CD8-positive, alpha-beta memory T cell (primary cell): ENCODE results near the gene FANCE. TPM values are rescaled to one million over a fixed set of nuclear protein-coding genes. Genes with fewer than 3 reads are reported as not detected.
A peak's percentile ranks its signal among the peaks of the same experiment; 100 is the strongest.

Experiments
- CTCF ChIA-PET: fragments of 350-600 bp; sonication (Branson Sonifier 250); formaldehyde crosslinking; loops from one replicate; lab custom pipeline; 2021; ENCODE audit warnings: antibody characterized with exemption; lab: Charles Lee
- POLR2A ChIA-PET: fragments of 350-600 bp; sonication (Branson Sonifier 250); formaldehyde crosslinking; loops from one replicate; lab custom pipeline; 2021; ENCODE audit warnings: antibody characterized with exemption; lab: Charles Lee
- DNase-seq, 5 donors: peaks; one replicate each; pipeline versions ENCODE4 v3.0.0 to v3.0.0-alpha.2; 2020 to 2022; ENCODE audit warnings: mixed read lengths in 1 of 5
- H3K27ac ChIP-seq: one replicate; pipeline ENCODE4 v1.7.0; 2013; ENCODE audit warnings: low read depth, mild to moderate bottlenecking, low read length, moderate library complexity
- H3K27me3 ChIP-seq: 2 replicates; pipeline ENCODE4 v1.7.0; 2013; ENCODE audit warnings: low read length, mild to moderate bottlenecking; ENCODE audit not compliant: insufficient read depth, poor library complexity, severe bottlenecking
- H3K36me3 ChIP-seq: 2 replicates; pipeline ENCODE4 v1.7.0; 2013; ENCODE audit warnings: mild to moderate bottlenecking, low read length, moderate library complexity; ENCODE audit not compliant: insufficient read depth
- H3K4me1 ChIP-seq: 2 replicates; pipeline ENCODE4 v1.7.0; 2013; ENCODE audit warnings: mild to moderate bottlenecking, low read length, moderate library complexity; ENCODE audit not compliant: insufficient read depth
- H3K4me3 ChIP-seq: 2 replicates; pipeline ENCODE4 v1.7.0; 2013; ENCODE audit warnings: mild to moderate bottlenecking, low read length
- H3K9me3 ChIP-seq: 2 replicates; pipeline ENCODE4 v1.7.0; 2013; ENCODE audit warnings: mild to moderate bottlenecking, low read length
- H3K27ac Mint-ChIP-seq, 8 donors: one replicate each; pipeline ENCODE4 v1.8.0; 2020 to 2021; ENCODE audit warnings: mixed read lengths in 8 of 8, mild to moderate bottlenecking in 6 of 8, inconsistent platforms in 3 of 8, moderate library complexity in 3 of 8
- H3K27me3 Mint-ChIP-seq, 2 donors: one replicate each; pipeline ENCODE4 v1.8.0; 2020 to 2021; ENCODE audit warnings: mixed read lengths in 2 of 2, mild to moderate bottlenecking in 1 of 2, moderate library complexity in 1 of 2
- H3K36me3 Mint-ChIP-seq, 3 donors: one replicate each; pipeline ENCODE4 v1.8.0; 2020 to 2021; ENCODE audit warnings: mixed read lengths in 3 of 3, inconsistent platforms in 1 of 3, mild to moderate bottlenecking in 1 of 3
- H3K4me1 Mint-ChIP-seq, 3 donors: one replicate each; pipeline ENCODE4 v1.8.0; 2020 to 2021; ENCODE audit warnings: mixed read lengths in 3 of 3, inconsistent platforms in 1 of 3, mild to moderate bottlenecking in 1 of 3
- H3K4me3 Mint-ChIP-seq, 7 donors: one replicate each; pipeline ENCODE4 v1.8.0; 2020 to 2021; ENCODE audit warnings: mixed read lengths in 7 of 7, mild to moderate bottlenecking in 6 of 7, moderate library complexity in 4 of 7, inconsistent platforms in 2 of 7
- H3K9me3 Mint-ChIP-seq, 5 donors: one replicate each; pipeline ENCODE4 v1.8.0; 2020 to 2022; ENCODE audit warnings: mixed read lengths in 5 of 5, mild to moderate bottlenecking in 3 of 5, moderate library complexity in 2 of 5, inconsistent platforms in 1 of 5
- polyA plus RNA-seq: library from polyadenylated mRNA; unstranded; fragments of 300-500 nt; fragmentation: Illumina TruSeq; gene quantifications from one replicate; pipeline ENCODE4 v1.2.3, GENCODE V29; 2021
- total RNA-seq, 2 experiments: library from RNA; stranded (reverse); gene quantifications; one replicate each; pipeline ENCODE4 v1.2.3, GENCODE V29; 2021

Gene FANCE
- total RNA-seq (10 to 100 TPM; 23.6 to 27.5 TPM), polyA plus RNA-seq (6.5 TPM)

GRCh38 chr6:35452183-35453090, at the start of gene FANCE:
Gene FANCE, plus strand, starts transcription at chr6:35452338. Its CDS starts 208 bp downstream, at chr6:35452546.
- H3K9me3 Mint-ChIP-seq, result no peaks in the 10 kb centered on the region
- H3K4me3 Mint-ChIP-seq, result peak within 1 kb of the TSS; percentile 84 to 92 (median 88)
- H3K27me3 Mint-ChIP-seq, result no peaks in the 10 kb centered on the region
- H3K4me1 ChIP-seq, result peaks cover 21% of the 10 kb centered on the region
- peak within 1 kb of the TSS; percentile 69 for H3K4me3 ChIP-seq
- H3K36me3 ChIP-seq, result no peaks in the 10 kb centered on the region
- H3K27ac Mint-ChIP-seq, result peak within 1 kb of the TSS; percentile 37 to 90 (median 85)
- no peaks in the 10 kb centered on the region for H3K9me3 ChIP-seq
- peak within 1 kb of the TSS; percentile 22 for H3K27ac ChIP-seq
- POLR2A ChIA-PET, result interaction anchor here (0.8 to 2.0 kb wide), 6 partner anchors 16 to 154 kb away, joined by 3 to 12 read pairs (median 3); partner anchors contain the start of genes DEF6, PPARD and RPL10A
- DNase-seq, result peak; percentile 78 to 94 (median 83)
- CTCF ChIA-PET, result interaction anchor here (0.7 to 12.3 kb wide), 11 partner anchors 13 to 286 kb away, joined by 3 to 142 read pairs (median 6); partner anchors contain the start of genes DEF6, PPARD and RPL10A
- peaks cover 0 to 18% (median 8%) of the 10 kb centered on the region in 3 donors for H3K36me3 Mint-ChIP-seq
- H3K4me1 Mint-ChIP-seq, result peaks cover 31 to 45% (median 39%) of the 10 kb centered on the region in 3 donors
- H3K27me3 ChIP-seq, result no peaks in the 10 kb centered on the region

- no peaks in the 10 kb centered on the region for H3K9me3 ChIP-seq
- Mint-ChIP-seq H3K27me3 (no peaks in the 10 kb centered on the region), H3K4me3 (no peak overlapping the region), H3K36me3 (peaks cover 0 to 11% (median 5%) of the 10 kb centered on the region in 3 donors), H3K4me1 (peaks cover 21 to 37% (median 26%) of the 10 kb centered on the region in 3 donors), H3K27ac (peak overlapping the region in 3 of 8 donors; percentile 33 to 69 (median 60)), H3K9me3 (no peaks in the 10 kb centered on the region)
- ChIA-PET POLR2A (no interaction called here), CTCF (no interaction called here)
- no peak overlapping the region for H3K4me3 ChIP-seq
- no peaks in the 10 kb centered on the region for H3K36me3 ChIP-seq
- no peaks in the 10 kb centered on the region for H3K27me3 ChIP-seq
- no peaks in the 10 kb centered on the region for H3K4me1 ChIP-seq
- DNase-seq, result no peak
- no peak overlapping the region for H3K27ac ChIP-seq
These were observed 49.3 kb upstream of the FANCE start for GRCh38 chr6:35402856-35403191.

- DNase-seq, result no peak
- H3K36me3 ChIP-seq, result no peaks in the 10 kb centered on the region
- Mint-ChIP-seq H3K9me3 (no peaks in the 10 kb centered on the region), H3K36me3 (peaks cover 0 to 4% (median 0%) of the 10 kb centered on the region in 3 donors), H3K27ac (peak overlapping the region in 5 of 8 donors; percentile 15 to 91 (median 68)), H3K4me3 (peak overlapping the region in 1 of 7 donors; percentile 5), H3K27me3 (no peaks in the 10 kb centered on the region), H3K4me1 (peaks cover 15 to 30% (median 17%) of the 10 kb centered on the region in 3 donors)
- ChIA-PET POLR2A (interaction anchor here (0.5 kb wide), 1 partner anchor 175 kb away, joined by 6 read pairs; no protein-coding TSS in a partner anchor), CTCF (interaction anchor here (1.0 to 1.2 kb wide), 2 partner anchors 12 to 16 kb away, joined by 3 to 4 read pairs; no protein-coding TSS in a partner anchor)
- no peak overlapping the region for H3K4me3 ChIP-seq
- H3K27ac ChIP-seq, result no peak overlapping the region
- H3K27me3 ChIP-seq, result no peaks in the 10 kb centered on the region
- H3K9me3 ChIP-seq, result no peaks in the 10 kb centered on the region
- no peaks in the 10 kb centered on the region for H3K4me1 ChIP-seq
These were observed 48.3 kb upstream of the FANCE start for GRCh38 chr6:35403544-35404442.

GRCh38 chr6:35406711-35407485, 45.2 kb upstream of the FANCE start:
- peaks cover 5% of the 10 kb centered on the region for H3K36me3 ChIP-seq
- H3K36me3 Mint-ChIP-seq, result peaks cover 0 to 21% (median 8%) of the 10 kb centered on the region in 3 donors
- CTCF ChIA-PET, result interaction anchor here (0.8 kb wide), 1 partner anchor 25 kb away, joined by 3 read pairs; no protein-coding TSS in a partner anchor

GRCh38 chr6:35409245-35409644, 42.9 kb upstream of the FANCE start:
- Mint-ChIP-seq H3K4me3 (no peak overlapping the region), H3K4me1 (peaks cover 20 to 32% (median 22%) of the 10 kb centered on the region in 3 donors), H3K36me3 (peaks cover 3 to 42% (median 14%) of the 10 kb centered on the region in 3 donors), H3K9me3 (no peaks in the 10 kb centered on the region), H3K27ac (peak overlapping the region in 5 of 8 donors; percentile 24 to 94 (median 82)), H3K27me3 (no peaks in the 10 kb centered on the region)
- H3K27me3 ChIP-seq, result no peaks in the 10 kb centered on the region
- H3K27ac ChIP-seq, result no peak overlapping the region
- DNase-seq, result peak in 1 of 5 donors; percentile 5
- H3K36me3 ChIP-seq, result peaks cover 15% of the 10 kb centered on the region
- ChIA-PET POLR2A (no interaction called here), CTCF (no interaction called here)
- no peak overlapping the region for H3K4me3 ChIP-seq
- no peaks in the 10 kb centered on the region for H3K4me1 ChIP-seq
- H3K9me3 ChIP-seq, result no peaks in the 10 kb centered on the region

More at GRCh38 chr6:35406711-35407485, 45.2 kb upstream of the FANCE start:
- H3K4me1 ChIP-seq, result no peaks in the 10 kb centered on the region
- H3K4me3 ChIP-seq, result no peak overlapping the region
- no peaks in the 10 kb centered on the region for H3K9me3 ChIP-seq
- POLR2A ChIA-PET, result no interaction called here
- DNase-seq, result peak in 1 of 5 donors; percentile 0
- Mint-ChIP-seq H3K27me3 (no peaks in the 10 kb centered on the region), H3K27ac (peak overlapping the region in 3 of 8 donors; percentile 1 to 23 (median 6)), H3K4me3 (no peak overlapping the region), H3K9me3 (no peaks in the 10 kb centered on the region), H3K4me1 (peaks cover 26 to 36% (median 27%) of the 10 kb centered on the region in 3 donors)
- no peak overlapping the region for H3K27ac ChIP-seq
- H3K27me3 ChIP-seq, result no peaks in the 10 kb centered on the region

- no peak overlapping the region for H3K4me3 ChIP-seq
- peaks cover 3 to 51% (median 15%) of the 10 kb centered on the region in 3 donors for H3K36me3 Mint-ChIP-seq
- peak overlapping the region in 7 of 8 donors; percentile 24 to 94 (median 84) for H3K27ac Mint-ChIP-seq
- POLR2A ChIA-PET, result no interaction called here
- no peak for DNase-seq
- no peaks in the 10 kb centered on the region for H3K4me1 ChIP-seq
- H3K27ac ChIP-seq, result no peak overlapping the region
- no peaks in the 10 kb centered on the region for H3K9me3 ChIP-seq
- H3K4me3 Mint-ChIP-seq, result peak overlapping the region in 2 of 7 donors; percentile 23 to 78
- H3K9me3 Mint-ChIP-seq, result no peaks in the 10 kb centered on the region
- peaks cover 20% of the 10 kb centered on the region for H3K36me3 ChIP-seq
- H3K27me3 ChIP-seq, result no peaks in the 10 kb centered on the region
- CTCF ChIA-PET, result no interaction called here
- no peaks in the 10 kb centered on the region for H3K27me3 Mint-ChIP-seq
- H3K4me1 Mint-ChIP-seq, result peaks cover 20 to 34% (median 23%) of the 10 kb centered on the region in 3 donors
These were observed 42.0 kb upstream of the FANCE start for GRCh38 chr6:35410131-35410530.

- H3K36me3 Mint-ChIP-seq, result peaks cover 9 to 58% (median 20%) of the 10 kb centered on the region in 3 donors
- peak overlapping the region in 5 of 7 donors; percentile 30 to 78 (median 64) for H3K4me3 Mint-ChIP-seq
- no peaks in the 10 kb centered on the region for H3K27me3 Mint-ChIP-seq
- Histone ChIP-seq H3K9me3 (no peaks in the 10 kb centered on the region), H3K36me3 (peaks cover 20% of the 10 kb centered on the region), H3K4me1 (no peaks in the 10 kb centered on the region), H3K27me3 (no peaks in the 10 kb centered on the region), H3K4me3 (no peak overlapping the region), H3K27ac (no peak overlapping the region)
- peak overlapping the region; percentile 32 to 94 (median 87) for H3K27ac Mint-ChIP-seq
- peak in 1 of 5 donors; percentile 47 for DNase-seq
- H3K4me1 Mint-ChIP-seq, result peaks cover 20 to 39% (median 29%) of the 10 kb centered on the region in 3 donors
- no peaks in the 10 kb centered on the region for H3K9me3 Mint-ChIP-seq
- CTCF ChIA-PET, result interaction anchor here (0.8 to 1.3 kb wide), 2 partner anchors 69 to 113 kb away, joined by 3 read pairs; partner anchors contain the start of gene DEF6
- POLR2A ChIA-PET, result no interaction called here
These were observed 41.1 kb upstream of the FANCE start for GRCh38 chr6:35411066-35411465.
